AG08396 (cell line): Measurements from ENCODE around the gene MAGEH1.

Experiments used
- DNase-seq: peaks from one replicate; pipeline ENCODE4 v3.0.0; 2012; ENCODE audit warnings: low spot score, mixed read lengths

Gene MAGEH1

GRCh38 chrX:55490974-55491373 lies 39.0 kb downstream of the MAGEH1 start:
- DNase-seq = no peak
